ENCODE measurements around the gene NRGN.
"Not testable (repeated sequence)": the region's sequence is repeated elsewhere in the genome, so short reads cannot be mapped to it uniquely, and the experiment has no call there.

Gene NRGN

DNA sequence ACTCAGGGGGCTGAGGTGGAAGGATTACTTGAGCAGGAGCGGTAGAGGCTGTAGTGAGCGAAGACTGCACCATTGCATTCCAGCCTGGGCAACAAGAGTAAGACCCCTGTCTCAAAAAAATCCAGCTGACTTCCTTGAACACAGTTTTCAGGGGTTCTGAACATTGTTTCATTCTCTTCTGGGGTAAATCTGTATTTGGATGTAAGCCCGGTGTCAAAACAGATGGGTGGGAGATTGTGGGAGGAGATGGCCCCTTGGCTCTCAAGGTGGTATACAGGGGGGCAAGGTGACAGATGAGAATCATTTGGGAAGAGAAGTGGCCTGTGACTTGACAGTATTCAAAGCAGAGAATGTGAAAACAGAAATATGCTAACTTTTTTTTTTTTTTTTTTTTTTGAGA lies 17.6 kb downstream of the NRGN start:
- no peak for DNase-seq (ENCODE audit: low read depth in 2 of 2)

DNA sequence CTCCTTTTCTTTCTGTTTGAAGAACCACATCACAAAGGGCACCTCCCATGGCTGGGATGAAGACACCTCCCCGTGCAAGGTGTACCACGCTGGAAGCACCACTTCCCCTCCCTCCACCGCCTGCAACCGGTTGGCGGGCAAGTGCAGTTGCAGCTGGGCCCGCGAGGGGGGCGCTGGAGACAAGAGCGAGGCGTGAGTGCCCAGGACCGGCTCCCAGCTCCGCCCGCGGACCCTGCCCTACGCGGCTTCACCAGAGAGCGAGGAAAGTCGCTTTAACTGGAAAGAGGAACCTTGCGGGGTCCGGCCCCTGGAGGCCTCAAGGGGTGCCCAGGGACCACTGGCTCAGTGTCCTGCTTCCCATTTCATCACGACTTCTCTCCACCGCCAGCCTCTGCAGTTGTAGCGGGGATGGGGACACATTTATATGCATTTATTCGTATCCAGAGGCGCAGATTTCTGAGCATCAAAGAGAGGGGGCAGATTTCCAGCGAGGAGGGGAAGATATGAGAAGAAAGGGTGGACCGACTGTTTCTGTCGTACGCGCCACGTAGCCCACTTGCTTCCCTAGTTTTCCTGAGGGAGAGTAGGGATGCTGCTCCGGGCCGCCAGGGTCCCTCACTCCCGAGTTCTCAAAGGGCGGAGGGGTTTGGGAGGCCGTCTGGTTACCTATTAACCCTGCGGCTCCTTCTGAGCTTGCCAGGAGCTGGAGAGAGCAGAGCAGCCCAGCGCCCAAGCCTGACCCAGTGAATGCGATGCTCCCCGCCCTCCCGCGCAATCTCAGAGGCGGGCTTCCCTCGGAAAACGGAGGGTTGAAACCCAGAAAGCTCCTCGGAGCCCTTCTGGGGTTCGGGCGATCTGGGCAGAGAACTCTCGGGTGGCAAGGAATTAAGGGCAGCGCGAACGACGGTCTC lies 18.9 kb downstream of the NRGN start:
- peak; percentile 41 to 71 for DNase-seq (ENCODE audit: low read depth in 2 of 2)

DNA sequence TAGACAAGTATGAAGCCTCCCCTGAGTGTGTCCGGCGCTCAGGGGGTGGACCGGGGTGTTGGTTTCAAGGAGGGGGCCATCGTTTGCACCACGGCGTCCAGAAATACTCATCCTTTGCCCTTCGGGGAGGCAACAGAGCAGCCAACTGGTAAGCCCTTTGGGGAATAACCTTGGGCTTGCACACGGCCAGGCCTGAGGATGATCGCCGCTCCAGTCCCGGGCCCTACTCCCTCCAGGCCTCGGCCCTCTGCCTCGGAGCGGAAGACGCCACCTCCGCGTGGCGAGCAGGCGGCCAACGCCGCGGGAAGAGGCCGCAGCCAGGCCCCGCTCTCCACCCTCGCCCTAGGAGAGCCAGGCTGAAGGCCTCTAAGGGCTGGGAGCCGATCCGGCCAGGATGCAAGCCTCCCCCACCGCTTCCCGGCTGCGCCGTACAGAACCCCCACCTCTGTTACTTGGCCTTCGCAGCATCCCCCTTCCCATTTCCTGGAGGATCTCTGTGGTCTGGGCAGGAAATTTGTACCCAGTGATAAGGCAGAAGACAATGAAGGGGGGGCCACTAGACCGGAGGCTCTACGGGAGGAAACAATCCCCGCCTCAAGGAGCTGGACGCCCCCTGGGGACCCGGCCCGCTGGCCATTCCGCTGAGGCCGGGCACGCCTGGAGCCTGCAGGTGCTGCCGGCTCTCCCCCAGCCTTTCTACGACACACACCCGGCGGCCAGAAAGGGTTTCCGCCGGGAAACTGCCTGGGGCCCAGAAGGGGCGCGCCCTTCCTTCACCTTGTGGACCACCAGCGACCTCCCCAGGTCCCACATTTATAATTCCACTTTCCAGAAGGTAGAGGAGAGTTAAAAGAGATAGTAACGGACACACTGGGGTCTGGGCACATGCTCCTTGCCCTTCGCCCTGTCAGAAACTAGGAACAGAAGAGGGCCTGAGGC lies 19.8 kb downstream of the NRGN start:
- DNase-seq (ENCODE audit: low read depth in 2 of 2), result no peak

DNA sequence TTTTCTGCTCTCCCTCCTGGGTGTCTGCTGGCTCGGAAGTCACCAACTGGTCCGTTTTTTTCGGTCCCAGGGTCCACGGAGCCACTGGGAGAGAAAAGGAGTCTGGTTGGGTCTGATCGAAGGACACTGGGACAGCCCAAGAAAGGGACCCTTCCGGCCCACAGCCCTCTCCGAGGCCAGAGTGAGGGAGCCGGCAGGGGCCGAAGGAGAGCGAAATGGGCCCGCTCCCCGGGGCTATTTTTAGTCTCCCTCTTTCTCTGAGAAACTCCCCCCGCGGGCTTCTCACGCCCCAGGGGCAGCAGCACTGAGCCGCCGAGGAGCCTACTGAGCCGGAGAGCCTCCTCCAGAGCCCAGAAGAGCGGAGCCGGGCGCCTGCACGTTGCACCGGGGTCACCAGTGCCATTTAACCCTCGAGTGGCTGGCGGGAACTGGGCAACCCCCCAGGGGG lies 20.5 kb downstream of the NRGN start:
- DNase-seq (ENCODE audit: low read depth in 2 of 2), result no peak

DNA sequence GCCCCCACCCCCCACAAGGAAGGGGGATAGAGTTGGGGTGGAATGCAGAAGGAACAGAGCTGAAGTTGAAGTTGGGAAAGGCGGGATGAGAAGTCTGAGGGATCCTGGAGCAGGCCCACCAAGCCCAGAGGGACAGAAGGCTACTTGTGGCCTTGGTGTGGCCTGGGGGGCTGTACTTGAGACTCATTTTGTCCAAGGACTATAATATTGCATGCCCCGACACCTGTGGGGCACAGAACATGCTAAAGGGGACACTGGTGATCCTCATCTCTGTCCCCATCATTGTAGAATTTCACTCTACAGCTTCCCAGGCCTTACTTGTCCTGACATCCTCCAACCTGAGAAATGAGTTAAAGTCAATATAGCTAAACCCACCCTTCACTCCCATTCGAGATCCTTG lies 21.1 kb downstream of the NRGN start:
- DNase-seq (ENCODE audit: low read depth in 2 of 2), result no peak

DNA sequence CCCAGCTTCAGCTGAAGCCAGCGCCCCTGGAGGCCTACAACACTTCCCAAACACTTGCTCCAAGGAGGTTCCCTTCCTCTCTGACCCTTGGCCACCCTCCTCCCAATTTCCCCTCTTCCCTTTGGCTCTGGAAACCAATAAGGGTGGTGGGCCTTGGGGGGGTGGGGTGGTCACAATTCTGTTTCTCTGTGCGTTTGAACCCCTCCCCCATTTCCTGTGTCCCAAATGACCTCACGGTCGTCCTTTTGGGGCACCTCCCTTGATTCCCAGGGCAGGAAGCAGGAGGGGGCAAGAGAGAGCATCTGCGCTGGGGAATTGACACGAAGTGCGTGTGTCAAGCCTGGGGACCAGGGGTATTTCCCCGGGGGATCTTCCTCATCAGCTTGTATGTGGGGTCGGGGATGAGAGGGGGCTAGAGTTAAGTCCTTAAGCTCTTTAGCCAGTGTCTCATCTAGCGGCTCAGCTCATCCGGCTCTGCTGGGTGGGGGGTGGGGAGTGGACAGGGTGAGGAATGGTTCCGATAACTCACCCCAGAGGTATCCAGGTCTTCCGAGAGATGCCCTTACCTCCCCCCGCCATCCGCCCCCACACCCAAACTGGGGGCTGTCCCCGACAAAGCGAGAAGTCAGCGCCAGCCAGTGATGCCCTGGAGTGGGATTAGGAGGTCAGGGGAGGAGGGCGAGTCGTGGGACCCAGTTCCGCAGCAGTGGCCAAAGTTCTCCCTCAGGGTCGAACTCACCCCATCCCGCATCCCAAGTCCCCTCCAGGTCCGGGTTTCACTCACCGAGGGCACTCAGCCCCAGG lies 21.8 kb downstream of the NRGN start:
- no peak for DNase-seq (ENCODE audit: low read depth in 2 of 2)

DNA sequence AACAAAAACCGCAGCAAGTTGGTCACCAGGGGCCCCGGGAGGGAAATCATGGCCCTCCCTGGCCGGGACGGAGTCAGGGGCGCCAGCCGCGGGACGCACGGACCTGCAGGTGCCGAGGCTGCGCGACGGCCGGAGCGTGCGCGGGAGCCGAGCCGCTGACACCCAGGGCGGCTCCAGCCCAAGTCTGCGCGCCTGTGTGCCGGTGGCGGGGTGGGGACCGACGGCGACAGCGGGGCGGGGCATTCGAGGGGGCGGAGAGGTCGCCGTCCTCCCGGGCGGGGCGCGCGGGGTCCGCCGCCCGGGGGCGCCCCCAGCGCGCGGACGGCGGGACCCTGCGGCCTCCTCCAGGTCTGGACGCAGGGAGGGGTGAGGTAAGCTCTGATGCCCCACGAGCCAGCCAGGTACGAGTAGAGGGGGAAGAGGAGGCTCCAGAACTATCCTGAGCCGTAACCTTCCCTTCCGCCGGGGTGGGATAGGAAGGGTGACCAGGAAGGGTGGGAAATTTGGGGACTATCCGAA lies 22.4 kb downstream of the NRGN start, which contains the start of gene ESAM:
ESAM (minus strand) TSS at position 186 of the 519 bp plus-strand sequence; CDS start at position 50, 136 bp downstream.
- peak; percentile 51 to 57 for DNase-seq (ENCODE audit: low read depth in 2 of 2)

DNA sequence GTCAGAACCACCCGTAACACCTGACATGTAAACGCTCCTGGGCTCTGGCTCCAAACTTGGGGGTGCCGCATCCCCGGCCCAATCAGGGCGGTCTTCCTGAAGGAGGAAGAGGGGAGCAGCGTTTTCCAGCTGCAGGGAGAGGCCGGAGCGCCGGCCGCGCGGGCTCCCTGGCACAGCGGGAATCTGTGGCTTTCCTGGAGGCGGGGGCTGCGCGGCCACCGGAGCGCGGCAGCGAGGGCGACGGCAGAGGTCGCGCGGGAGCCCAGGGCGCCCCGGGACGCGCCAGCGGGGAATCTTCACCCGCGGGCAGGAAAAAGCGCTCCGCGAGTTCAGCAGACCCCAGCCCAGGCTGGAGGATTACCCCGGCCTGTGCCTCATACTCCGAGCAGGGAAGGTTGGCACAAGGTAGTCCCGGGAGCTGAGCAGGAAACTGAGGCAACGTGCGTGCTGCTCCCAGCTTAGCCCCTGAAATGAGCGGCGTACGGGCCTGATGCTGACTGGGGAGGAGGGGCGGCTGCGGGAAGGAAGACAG lies 22.9 kb downstream of the NRGN start:
- DNase-seq (ENCODE audit: low read depth in 2 of 2), result no peak

DNA sequence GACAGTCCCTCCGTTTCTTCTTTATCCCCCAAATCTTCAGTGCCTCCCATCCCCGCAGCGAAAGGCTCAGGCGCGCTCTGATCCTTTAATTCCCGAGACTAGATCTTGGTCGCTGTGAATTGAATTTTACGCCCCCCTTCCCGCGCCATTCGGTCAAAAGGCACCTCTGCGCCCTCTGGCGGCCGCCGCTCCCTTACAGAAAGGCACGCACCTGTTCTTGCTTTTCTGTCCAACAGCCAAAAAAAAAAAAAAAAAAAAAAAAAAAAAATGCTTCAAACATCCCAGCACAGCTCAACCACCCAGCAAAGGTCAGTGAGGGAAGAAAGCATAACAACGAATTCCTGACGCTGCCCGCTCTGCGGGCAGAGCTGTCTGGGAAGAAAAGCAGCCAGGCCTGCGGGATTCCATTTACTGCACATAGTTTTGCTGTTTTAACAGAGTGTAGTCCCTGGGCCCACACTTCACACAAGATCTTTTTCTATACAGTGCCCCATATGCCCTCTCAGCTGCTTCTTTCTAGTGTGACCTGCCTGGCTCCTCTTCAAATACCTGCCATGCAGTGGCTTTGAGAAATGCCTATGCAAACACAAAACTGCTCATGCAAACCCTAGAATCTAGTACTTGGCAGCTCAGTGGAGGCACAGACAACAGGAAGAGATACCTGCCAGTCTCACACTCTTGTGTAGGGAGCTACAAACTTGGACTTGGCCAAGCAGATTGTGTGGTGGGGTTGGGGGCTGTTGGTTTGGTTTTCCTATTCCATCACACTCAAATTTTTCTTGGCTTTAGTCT lies 23.6 kb downstream of the NRGN start:
- DNase-seq (ENCODE audit: low read depth in 2 of 2), result peak; percentile 80 to 84

DNA sequence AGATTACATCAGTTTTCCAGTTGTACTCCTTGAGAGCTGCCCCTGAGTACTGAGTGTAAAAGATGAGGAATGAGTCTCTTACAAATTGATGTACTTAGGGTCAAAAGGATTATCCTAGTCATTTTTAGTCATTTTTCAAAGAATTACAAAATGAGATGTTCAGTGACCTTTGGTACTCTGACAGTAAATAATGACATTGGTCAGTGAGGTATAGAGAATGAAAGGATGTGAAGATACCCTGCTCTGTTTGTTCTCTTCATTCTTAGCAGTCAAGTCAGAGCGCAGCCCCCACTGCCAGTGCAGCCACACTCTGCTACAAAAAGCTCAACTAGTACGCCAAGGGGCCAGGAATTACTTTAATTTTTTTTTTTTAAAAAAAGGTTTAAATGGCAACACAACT lies 26.4 kb downstream of the NRGN start:
- DNase-seq (ENCODE audit: low read depth in 2 of 2), result no peak

DNA sequence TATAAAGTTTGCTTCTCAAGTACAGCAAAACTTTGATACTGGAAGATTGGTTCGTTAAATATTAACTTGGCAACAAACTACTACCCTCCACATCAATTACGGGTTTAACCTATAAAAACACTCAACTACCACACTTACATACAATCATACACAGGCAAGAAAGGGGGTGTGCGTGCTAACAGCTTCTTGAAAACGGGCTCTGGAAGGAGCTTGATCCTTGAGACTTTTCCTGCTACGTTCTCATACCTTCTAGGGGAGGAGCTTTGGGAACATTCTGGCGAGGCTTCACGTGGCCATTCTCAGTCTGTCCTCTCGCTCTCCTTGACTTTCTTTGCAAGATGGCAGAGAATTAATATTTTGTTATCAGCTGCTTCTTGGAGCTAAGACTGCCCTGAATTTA lies 29.2 kb downstream of the NRGN start:
- no peak for DNase-seq (ENCODE audit: low read depth in 2 of 2)

DNA sequence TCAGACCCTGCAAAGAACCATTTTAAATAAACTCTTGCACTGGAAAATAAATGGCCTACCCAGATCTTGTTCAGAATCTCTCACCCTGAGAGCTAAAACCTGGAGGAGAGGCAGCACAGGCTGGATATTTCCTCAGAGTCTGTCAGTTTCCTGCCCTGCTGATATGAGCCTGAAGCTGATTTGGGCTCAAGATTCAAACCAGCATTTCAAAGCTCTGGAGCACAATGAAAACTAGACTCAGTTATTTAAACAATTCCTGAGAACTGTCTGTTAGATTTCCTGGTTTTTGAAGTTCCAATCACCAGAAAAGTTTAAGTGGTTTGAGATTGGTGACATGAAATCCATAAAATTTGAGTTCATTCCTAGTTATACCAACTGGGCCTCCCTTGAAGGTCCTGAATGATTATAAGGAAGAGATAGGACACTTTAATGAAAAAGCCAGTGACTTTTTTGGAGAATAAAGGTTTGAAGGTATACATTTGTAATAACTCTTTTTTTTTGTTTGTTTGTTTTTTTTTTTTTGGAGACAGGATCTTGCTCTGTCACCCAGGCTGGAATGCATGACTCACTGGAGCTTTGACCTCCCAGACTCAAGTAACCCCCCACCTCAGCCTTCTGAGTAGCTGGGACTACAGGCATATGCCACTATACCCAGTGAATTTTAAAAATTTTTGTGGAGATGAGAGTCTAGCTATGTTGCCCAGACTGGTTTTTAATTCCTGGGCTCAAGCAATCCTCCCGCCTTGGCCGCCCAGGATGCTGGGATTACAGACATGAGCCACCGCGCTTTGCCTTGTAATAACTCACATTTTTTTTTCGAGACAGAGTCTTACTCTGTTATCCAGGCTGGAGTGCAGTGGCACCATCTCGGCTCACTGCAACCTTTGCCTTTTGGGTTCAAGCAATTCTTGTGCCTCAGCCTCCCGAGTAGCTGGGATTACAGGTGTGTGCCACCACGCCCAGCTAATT lies 30.3 kb downstream of the NRGN start:
- DNase-seq (ENCODE audit: low read depth in 2 of 2), result no peak

DNA sequence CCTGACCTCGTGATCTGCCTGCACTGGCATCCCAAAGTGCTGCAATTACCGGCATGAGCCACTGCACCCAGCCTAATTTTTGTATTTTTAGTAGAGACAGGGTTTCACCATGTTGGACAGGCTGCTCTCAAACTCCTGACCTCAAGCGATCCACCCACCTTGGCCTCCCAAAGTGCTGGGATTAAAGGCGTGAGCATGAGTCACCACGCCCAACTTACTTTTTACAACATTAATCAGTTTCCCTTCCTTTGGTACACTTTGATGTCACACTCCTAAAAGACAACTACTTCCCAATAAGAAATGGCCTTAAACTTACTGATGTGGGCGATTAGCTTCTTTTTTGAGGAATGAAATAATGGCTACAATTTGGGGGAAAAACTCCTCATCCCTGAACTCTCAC lies 31.2 kb downstream of the NRGN start:
- not testable (repeated sequence) for DNase-seq (ENCODE audit: low read depth in 2 of 2)

DNA sequence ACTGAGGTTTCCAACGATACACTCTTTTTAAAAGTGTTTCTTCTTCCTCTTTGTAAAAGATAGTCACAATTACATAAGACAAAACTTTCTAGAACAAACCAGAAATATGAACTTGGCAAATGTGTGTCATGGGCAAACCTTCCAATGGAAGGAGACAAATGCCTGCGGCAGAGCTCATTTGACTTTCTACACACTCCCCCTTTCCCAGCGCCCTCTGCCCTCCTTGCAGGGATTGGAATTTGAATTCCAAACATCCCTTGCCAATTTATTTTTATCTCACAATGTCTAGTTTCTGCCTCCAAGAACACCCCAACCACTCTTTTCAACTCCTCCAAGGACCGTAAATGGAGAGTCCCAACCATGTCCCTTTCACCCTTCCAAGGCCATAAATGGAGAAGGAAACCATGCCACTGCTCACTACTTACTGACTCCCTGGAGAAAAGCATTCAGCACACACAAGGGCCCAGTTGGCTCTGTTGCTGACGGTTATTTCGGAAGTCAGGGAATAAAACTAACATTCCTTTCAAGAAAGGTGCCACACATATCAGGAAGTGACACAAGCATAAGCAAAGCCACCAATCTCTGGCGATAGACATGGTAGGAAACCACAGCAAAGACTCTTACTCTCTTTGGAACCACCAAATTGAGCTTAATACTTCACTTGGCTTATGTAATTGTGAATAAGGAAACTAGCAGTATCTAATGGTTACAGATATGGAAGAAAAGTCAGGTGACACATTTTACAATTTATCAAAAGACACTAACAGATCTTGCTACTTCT lies 37.3 kb downstream of the NRGN start:
- DNase-seq (ENCODE audit: low read depth in 2 of 2), result no peak

DNA sequence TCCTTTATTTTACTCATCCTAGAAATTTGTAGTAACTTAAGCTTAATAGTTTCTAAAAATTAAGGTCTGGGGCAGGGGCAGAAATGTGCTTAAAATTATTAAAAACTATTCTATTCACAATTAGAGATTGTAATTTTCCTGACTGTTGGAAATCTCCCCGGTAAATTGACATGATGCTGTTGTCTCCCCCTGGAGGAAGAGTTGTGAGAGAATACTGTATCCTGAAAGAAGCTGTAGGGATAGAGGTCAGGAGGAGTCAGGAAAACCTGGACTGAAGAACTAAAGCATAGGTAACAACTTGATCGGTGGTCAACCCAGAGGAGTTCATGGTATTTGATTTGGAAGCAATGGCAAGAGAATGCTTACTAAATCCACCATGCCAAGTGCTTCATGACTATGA lies 38.5 kb downstream of the NRGN start:
- DNase-seq (ENCODE audit: low read depth in 2 of 2), result no peak

DNA sequence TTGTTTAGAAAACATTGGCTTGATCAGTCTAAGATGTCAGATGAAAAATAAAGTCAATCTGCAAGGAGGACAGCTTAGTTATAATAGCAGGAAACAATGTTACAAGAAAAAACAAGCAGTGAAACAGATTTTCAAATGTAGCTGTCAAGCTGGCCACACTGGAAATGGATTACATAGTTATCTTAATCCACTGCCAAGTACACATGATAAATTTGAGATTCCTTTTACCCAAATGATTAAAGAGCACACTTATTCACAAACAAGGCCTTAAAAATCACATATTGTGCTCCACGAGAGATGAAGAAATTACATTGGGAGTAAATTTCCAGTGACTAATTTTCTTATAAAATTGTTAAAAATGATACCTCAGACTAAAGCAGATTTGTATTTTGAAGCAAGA lies 39.8 kb downstream of the NRGN start:
- DNase-seq (ENCODE audit: low read depth in 2 of 2), result no peak

DNA sequence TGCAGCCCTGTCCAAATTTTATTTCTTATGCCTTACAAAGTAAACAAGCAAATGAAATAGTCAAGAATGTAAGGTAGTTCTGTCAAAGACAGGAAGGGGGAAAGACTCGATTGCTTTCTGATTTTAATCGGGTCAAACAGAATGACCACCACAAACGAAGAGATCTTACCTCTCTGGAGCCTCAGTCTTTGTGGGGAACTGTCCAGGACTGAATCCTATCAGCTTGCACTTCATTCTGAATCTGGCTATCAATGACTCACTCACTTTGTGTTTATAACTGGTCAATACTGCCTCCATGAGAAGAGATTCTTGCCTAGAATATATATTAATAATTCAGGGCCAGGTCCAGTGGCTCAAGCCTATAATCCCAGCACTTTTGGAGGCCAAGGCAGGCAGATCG lies 43.3 kb downstream of the NRGN start:
- no peak for DNase-seq (ENCODE audit: low read depth in 2 of 2)

DNA sequence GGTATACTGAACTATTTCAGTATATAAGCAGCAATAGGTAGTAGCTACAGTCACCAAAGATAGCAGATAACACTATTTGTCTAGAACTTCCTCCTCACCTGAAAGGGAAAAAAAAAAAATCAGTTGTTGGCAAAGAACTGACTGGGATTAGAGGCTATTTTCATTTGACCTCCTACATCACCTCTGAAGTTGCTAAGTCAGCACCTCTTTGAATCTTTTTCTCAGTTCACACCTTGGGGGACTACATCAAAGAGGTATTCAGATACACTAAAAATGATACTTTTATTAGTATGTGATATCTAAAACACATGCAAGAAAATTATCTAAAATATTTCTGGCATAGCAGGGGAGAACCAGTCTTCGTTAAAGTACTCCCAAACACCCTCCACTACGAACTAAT lies 44.3 kb downstream of the NRGN start:
- DNase-seq (ENCODE audit: low read depth in 2 of 2), result no peak
